Left lobe of liver (tissue), 2 donors: ENCODE data around the gene CCDC68. TPM values are rescaled to one million over a fixed set of nuclear protein-coding genes. Genes with fewer than 3 reads are reported as not detected.
A peak's percentile ranks its signal among the peaks of the same experiment; 100 is the strongest.
"Not testable (repeated sequence)": the region's sequence is repeated elsewhere in the genome, so short reads cannot be mapped to it uniquely, and the experiment has no call there.

ENCODE experiments used
- ATAC-seq: fragments of 200-7000 bp; cut with Tn5 transposase; one replicate; pipeline ENCODE4 v1.9.1; 2020; ENCODE audit warnings: mild to moderate bottlenecking, moderate library complexity
- DNase-seq: peaks from one replicate; pipeline ENCODE4 v3.0.0-alpha.2; 2020; ENCODE audit warnings: low spot score
- total RNA-seq: library from RNA; stranded (reverse); gene quantifications from one replicate; pipeline ENCODE4 v1.2.1, GENCODE V29; 2021
- donor health status: DM: no; HTN: no; CAD: no; lungs with moderate emphysema.
- donor health status: DM: no; HTN: yes; CAD: no.

CCDC68 gene
- total RNA-seq: 4.6 TPM

GRCh38 chr18:54958704-54959625 is at the start of gene CCDC68:
Gene CCDC68 (minus strand): TSS chr18:54959461. CDS start chr18:54942791, 16,670 bp downstream.
- ATAC-seq (peak; percentile 99), DNase-seq (peak; percentile 88)

GRCh38 chr18:55007602-55008001 is 48.3 kb upstream of the CCDC68 start:
- no peak for ATAC-seq

GRCh38 chr18:55003695-55004094 is 44.4 kb upstream of the CCDC68 start:
- no peak for DNase-seq

More at GRCh38 chr18:55007602-55008001, 48.3 kb upstream of the CCDC68 start:
- DNase-seq: no peak

GRCh38 chr18:55002261-55002660 is 43.0 kb upstream of the CCDC68 start:
- no peak for ATAC-seq
- no peak for DNase-seq

More at GRCh38 chr18:55003695-55004094, 44.4 kb upstream of the CCDC68 start:
- no peak for ATAC-seq

- DNase-seq (no peak), ATAC-seq (no peak)
Observed at GRCh38 chr18:55001394-55002024, 42.2 kb upstream of the CCDC68 start.

- no peak for ATAC-seq
- no peak for DNase-seq
Observed at GRCh38 chr18:55000529-55000928, 41.3 kb upstream of the CCDC68 start.

GRCh38 chr18:54999016-54999415 is 39.8 kb upstream of the CCDC68 start:
- ATAC-seq (no peak), DNase-seq (no peak)

- ATAC-seq (no peak), DNase-seq (no peak)
Observed at GRCh38 chr18:54995421-54996143, 36.3 kb upstream of the CCDC68 start.

- ATAC-seq (no peak), DNase-seq (no peak)
Observed at GRCh38 chr18:54991981-54992380, 32.7 kb upstream of the CCDC68 start.

- DNase-seq: no peak
- ATAC-seq: no peak
Observed at GRCh38 chr18:54984908-54985307, 25.6 kb upstream of the CCDC68 start.

GRCh38 chr18:54983791-54984190 is 24.5 kb upstream of the CCDC68 start:
- no peak for ATAC-seq

GRCh38 chr18:54983041-54983686 is 23.9 kb upstream of the CCDC68 start:
- DNase-seq (no peak), ATAC-seq (peak; percentile 90)

More at GRCh38 chr18:54983791-54984190, 24.5 kb upstream of the CCDC68 start:
- no peak for DNase-seq

GRCh38 chr18:54981076-54981475 is 21.8 kb upstream of the CCDC68 start:
- no peak for ATAC-seq
- no peak for DNase-seq

- ATAC-seq (no peak), DNase-seq (no peak)
Observed at GRCh38 chr18:54975598-54975997, 16.3 kb upstream of the CCDC68 start.

- DNase-seq (no peak), ATAC-seq (no peak)
Observed at GRCh38 chr18:54973046-54973445, 13.8 kb upstream of the CCDC68 start.

- ATAC-seq (no peak), DNase-seq (no peak)
Observed at GRCh38 chr18:54968807-54969206, 9.5 kb upstream of the CCDC68 start.

GRCh38 chr18:54968237-54968636 is 9.0 kb upstream of the CCDC68 start:
- ATAC-seq, DNase-seq: not testable (repeated sequence)

GRCh38 chr18:54967786-54968185 is 8.5 kb upstream of the CCDC68 start:
- ATAC-seq: no peak

GRCh38 chr18:54964741-54965140 is 5.5 kb upstream of the CCDC68 start:
- DNase-seq: no peak
- no peak for ATAC-seq

More at GRCh38 chr18:54967786-54968185, 8.5 kb upstream of the CCDC68 start:
- no peak for DNase-seq

- no peak for ATAC-seq
- no peak for DNase-seq
Observed at GRCh38 chr18:54962919-54963645, 3.8 kb upstream of the CCDC68 start.
